SK-N-SH (cell line): ENCODE results near the gene FSIP1. TPM values are rescaled to one million over a fixed set of nuclear protein-coding genes. Genes with fewer than 3 reads are reported as not detected.

Source experiments
- CTCF ChIA-PET: fragments of 300-600, 350-600 bp; formaldehyde crosslinking; extraction: SDS; loops from one replicate; lab custom pipeline; 2021; lab: Yijun Ruan, JAX
- POLR2A ChIA-PET: fragments of 350-600 bp; sonication (Branson Sonifier 250); formaldehyde crosslinking; extraction: SDS; loops from one replicate; lab custom pipeline; 2020; ENCODE audit warnings: antibody characterized with exemption, inconsistent platforms; lab: Yijun Ruan, JAX
- DNase-seq: peaks from one replicate; pipeline ENCODE4 v3.0.0; 2012
- H2AFZ ChIP-seq: fragments of 200-600 bp; sonication (generic); 2 replicates; pipeline ENCODE4 v1.8.1; 2016; ENCODE audit warnings: antibody characterized with exemption, mild to moderate bottlenecking, low read depth
- H3F3A ChIP-seq: fragments of 200-600 bp; sonication (generic); replicated peaks from 2 replicates; pipeline ENCODE3; 2016; ENCODE audit warnings: antibody characterized with exemption, mild to moderate bottlenecking; ENCODE audit not compliant: insufficient read depth
- H3K27ac ChIP-seq, 2 experiments: fragments of 200-500 bp in 1 of 2; fragments of 200-600 bp in 1 of 2; sonication (Bioruptor generic) in 1 of 2; sonication (generic), shearing (Covaris generic) in 1 of 2; 2 replicates each; pipeline versions ENCODE4 v1.5.1 to v1.6.1; 2014 to 2016; ENCODE audit warnings: low read depth in 2 of 2, inconsistent platforms in 1 of 2, low read length in 1 of 2, mild to moderate bottlenecking in 1 of 2, mixed read lengths in 1 of 2
- H3K27me3 ChIP-seq: fragments of 200-600 bp; sonication (generic), shearing (Covaris generic); 2 replicates; pipeline ENCODE4 v1.6.1; 2016; ENCODE audit warnings: mixed run types; ENCODE audit not compliant: insufficient read depth
- H3K36me3 ChIP-seq, 2 experiments: fragments of 200-500 bp in 1 of 2; fragments of 200-600 bp in 1 of 2; sonication (Bioruptor generic) in 1 of 2; sonication (generic) in 1 of 2; replicated peaks in 1 of 2; 2 replicates each; pipeline versions ENCODE3 to v1.5.1; 2014 to 2016; ENCODE audit warnings: low read length in 1 of 2, mild to moderate bottlenecking in 1 of 2; ENCODE audit not compliant: insufficient read depth in 2 of 2, control insufficient read depth in 1 of 2
- H3K4me1 ChIP-seq, 2 experiments: fragments of 200-500 bp in 1 of 2; fragments of 200-600 bp in 1 of 2; sonication (Bioruptor generic) in 1 of 2; sonication (generic), shearing (Covaris generic) in 1 of 2; 2 replicates each; pipeline versions ENCODE4 v1.5.1 to v1.6.1; 2014 to 2016; ENCODE audit warnings: low read depth in 1 of 2, low read length in 1 of 2, mixed run types in 1 of 2; ENCODE audit not compliant: insufficient read depth in 2 of 2, control insufficient read depth in 1 of 2
- H3K4me2 ChIP-seq: fragments of 200-600 bp; sonication (generic), shearing (Covaris generic); 2 replicates; pipeline ENCODE4 v1.6.1; 2017; ENCODE audit warnings: mixed run types
- H3K4me3 ChIP-seq, 2 experiments: fragments of 200-500 bp in 1 of 2; fragments of 200-600 bp in 1 of 2; sonication (Bioruptor generic) in 1 of 2; sonication (generic), shearing (Covaris generic) in 1 of 2; 2 replicates each; pipeline versions ENCODE4 v1.5.1 to v1.8.1; 2014 to 2016; ENCODE audit warnings: low read depth in 2 of 2, inconsistent platforms in 1 of 2, low read length in 1 of 2, mild to moderate bottlenecking in 1 of 2, mixed read lengths in 1 of 2, moderate library complexity in 1 of 2
- H3K79me2 ChIP-seq: fragments of 200-600 bp; sonication (generic); 2 replicates; pipeline ENCODE4 v1.8.1; 2017; ENCODE audit warnings: mild to moderate bottlenecking; ENCODE audit not compliant: insufficient read depth
- H3K9ac ChIP-seq: fragments of 200-600 bp; sonication (generic); 2 replicates; pipeline ENCODE4 v1.6.1; 2017; ENCODE audit warnings: mixed run types
- H3K9me2 ChIP-seq: fragments of 200-600 bp; sonication (generic); 2 replicates; pipeline ENCODE4 v1.6.1; 2017; ENCODE audit warnings: mixed run types
- H3K9me3 ChIP-seq: fragments of 200-600 bp; sonication (generic); 2 replicates; pipeline ENCODE4 v1.6.1; 2017; ENCODE audit warnings: mixed run types, mild to moderate bottlenecking, moderate library complexity
- H4K20me1 ChIP-seq: fragments of 200-600 bp; sonication (generic); 2 replicates; pipeline ENCODE4 v1.6.1; 2017; ENCODE audit warnings: mild to moderate bottlenecking, mixed run types; ENCODE audit not compliant: insufficient read depth
- ELF1 ChIP-seq: IDR thresholded peaks from 2 replicates; pipeline ENCODE4 v1.4.0; 2012
- EP300 ChIP-seq, 2 experiments: IDR thresholded peaks; 2 replicates each; pipeline versions ENCODE4 v1.4.0 to v1.6.1; 2012; ENCODE audit warnings: borderline replicate concordance in 1 of 2, low read depth in 1 of 2, low read length in 1 of 2
- EZH2phosphoT487 ChIP-seq: fragments of 200-600 bp; sonication (generic); IDR thresholded peaks from 2 replicates; pipeline ENCODE4 v1.6.1; 2017; ENCODE audit warnings: low read depth, mixed run types, mild to moderate bottlenecking, antibody characterized with exemption, moderate library complexity, borderline replicate concordance
- FOXM1 ChIP-seq: IDR thresholded peaks from 2 replicates; pipeline ENCODE4 v1.4.0; 2012; ENCODE audit warnings: low read depth, mild to moderate bottlenecking
- GABPA ChIP-seq: IDR thresholded peaks from 2 replicates; pipeline ENCODE4 v1.4.0; 2012; ENCODE audit warnings: low read depth, mild to moderate bottlenecking
- GATA2 ChIP-seq: sonication (generic); formaldehyde crosslinking; IDR thresholded peaks from 2 replicates; pipeline ENCODE4 v1.5.0; 2020; ENCODE audit warnings: mild to moderate bottlenecking, missing genetic modification reagents
- JUND ChIP-seq: IDR thresholded peaks from 2 replicates; pipeline ENCODE4 v1.4.0; 2012
- MXI1 ChIP-seq: IDR thresholded peaks from 2 replicates; pipeline ENCODE4 v1.6.1; 2012; ENCODE audit warnings: mild to moderate bottlenecking, low read depth, low read length, improper control_type of control experiment
- NFIC ChIP-seq: IDR thresholded peaks from 2 replicates; pipeline ENCODE4 v1.4.0; 2012; ENCODE audit warnings: borderline replicate concordance
- NRF1 ChIP-seq: IDR thresholded peaks from 2 replicates; pipeline ENCODE4 v1.6.1; 2012; ENCODE audit warnings: low read depth, mild to moderate bottlenecking, low read length
- POLR2AphosphoS5 ChIP-seq: IDR thresholded peaks from 2 replicates; pipeline ENCODE4 v1.6.1; 2012; ENCODE audit warnings: low read depth, low read length
- REST ChIP-seq: IDR thresholded peaks from 2 replicates; pipeline ENCODE4 v1.6.1; 2012; ENCODE audit warnings: mild to moderate bottlenecking, low read depth, low read length, moderate library complexity
- RFX5 ChIP-seq: IDR thresholded peaks from 2 replicates; pipeline ENCODE4 v1.6.1; 2012; ENCODE audit warnings: mild to moderate bottlenecking, improper control_type of control experiment, low read length
- SMC3 ChIP-seq: IDR thresholded peaks from 2 replicates; pipeline ENCODE4 v1.6.1; 2012; ENCODE audit warnings: low read depth, low read length, improper control_type of control experiment
- TAF1 ChIP-seq: IDR thresholded peaks from 2 replicates; pipeline ENCODE4 v1.6.1; 2012; ENCODE audit warnings: low read depth, mild to moderate bottlenecking, low read length, moderate library complexity, borderline replicate concordance
- TCF12 ChIP-seq: IDR thresholded peaks from 2 replicates; pipeline ENCODE4 v1.4.0; 2012
- TEAD4 ChIP-seq: IDR thresholded peaks from 2 replicates; pipeline ENCODE4 v1.4.0; 2012; ENCODE audit warnings: mild to moderate bottlenecking, borderline replicate concordance; ENCODE audit not compliant: insufficient read depth
- USF2 ChIP-seq: fragments of 150-350 bp; IDR thresholded peaks from 2 replicates; pipeline ENCODE4 v1.6.1; 2017; ENCODE audit warnings: antibody characterized with exemption, low read length, low read depth, borderline replicate concordance
- YY1 ChIP-seq: IDR thresholded peaks from 2 replicates; pipeline ENCODE4 v1.4.0; 2012; ENCODE audit warnings: low read depth, mild to moderate bottlenecking
- WGBS: methylation state at CpG from one replicate; pipeline ENCODE4 v1.1.6; 2017; ENCODE audit warnings: low lambda C conversion rate; 5-methylcytosine and 5-hydroxymethylcytosine counted together
- polyA plus RNA-seq, 3 experiments: library from polyadenylated mRNA; depleted of rRNA; stranded (reverse); fragments of >200 nt; gene quantifications; 2 replicates each; pipeline ENCODE4 v1.2.3, GENCODE V29; 2012
- TF ChIP-seq, protein P1 (sequence below): IDR thresholded peaks from 2 replicates; pipeline ENCODE4 v1.4.0; 2012; ENCODE audit warnings: low read depth
- TF ChIP-seq, protein P2 (sequence below): fragments of 200-600 bp; sonication (generic); IDR thresholded peaks from 2 replicates; pipeline ENCODE4 v1.6.1; 2017; ENCODE audit warnings: antibody characterized with exemption, mild to moderate bottlenecking, moderate library complexity

The FSIP1 gene
- polyA plus RNA-seq, 1 of the 3 experiments (the other 2 are of a cell fraction), result 0.43 TPM

- TF ChIP-seq, protein P1, sequence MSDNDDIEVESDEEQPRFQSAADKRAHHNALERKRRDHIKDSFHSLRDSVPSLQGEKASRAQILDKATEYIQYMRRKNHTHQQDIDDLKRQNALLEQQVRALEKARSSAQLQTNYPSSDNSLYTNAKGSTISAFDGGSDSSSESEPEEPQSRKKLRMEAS, result no peak
- TF ChIP-seq FOXM1 (no peak), EZH2phosphoT487 (no peak), USF2 (no peak)
These were observed 91.6 kb downstream of the FSIP1 start (continued) for GRCh38 chr15:39690881-39691634.

GRCh38 chr15:39687965-39688364 lies 94.7 kb downstream of the FSIP1 start:
- no peak overlapping the region for H2AFZ ChIP-seq
- CTCF ChIA-PET, result interaction anchor here (0.6 to 4.9 kb wide), 3 partner anchors 14 to 610 kb away, joined by 3 to 139 read pairs (median 42); no protein-coding TSS in a partner anchor
- no peaks in the 10 kb centered on the region for H3F3A ChIP-seq
- peaks cover 2 to 9% of the 10 kb centered on the region in 2 experiments; a peak in 1 of 4 replicates for H3K4me1 ChIP-seq
- no peaks in the 10 kb centered on the region for H4K20me1 ChIP-seq
- 91% methylated on average over 2 of the region's 2 CpGs for WGBS
- H3K9me3 ChIP-seq, result no peaks in the 10 kb centered on the region
- H3K36me3 ChIP-seq, result no peaks in the 10 kb centered on the region
- H3K79me2 ChIP-seq, result no peaks in the 10 kb centered on the region
- no peak overlapping the region for H3K9ac ChIP-seq
- no peaks in the 10 kb centered on the region for H3K27me3 ChIP-seq
- H3K4me2 ChIP-seq, result no peak overlapping the region
- POLR2A ChIA-PET, result no interaction called here
- no peak for DNase-seq
- no peak overlapping the region for H3K27ac ChIP-seq
- no peak for TF ChIP-seq EP300 (IDR thresholded peaks at IDR 0.05; ENCODE audit: borderline replicate concordance in 1 of 2, low read depth in 1 of 2, low read length in 1 of 2)
- no peak for TF ChIP-seq TEAD4
- no peak for TF ChIP-seq MXI1
- TF ChIP-seq NRF1, result no peak
- no peak for TF ChIP-seq TCF12
- TF ChIP-seq NFIC, result no peak
- TF ChIP-seq ELF1, result no peak
- TF ChIP-seq GATA2 (CRISPR knock-in tag), result no peak
- no peak for TF ChIP-seq YY1
- no peak for TF ChIP-seq POLR2AphosphoS5
- no peak for TF ChIP-seq JUND
- TF ChIP-seq, protein P2, sequence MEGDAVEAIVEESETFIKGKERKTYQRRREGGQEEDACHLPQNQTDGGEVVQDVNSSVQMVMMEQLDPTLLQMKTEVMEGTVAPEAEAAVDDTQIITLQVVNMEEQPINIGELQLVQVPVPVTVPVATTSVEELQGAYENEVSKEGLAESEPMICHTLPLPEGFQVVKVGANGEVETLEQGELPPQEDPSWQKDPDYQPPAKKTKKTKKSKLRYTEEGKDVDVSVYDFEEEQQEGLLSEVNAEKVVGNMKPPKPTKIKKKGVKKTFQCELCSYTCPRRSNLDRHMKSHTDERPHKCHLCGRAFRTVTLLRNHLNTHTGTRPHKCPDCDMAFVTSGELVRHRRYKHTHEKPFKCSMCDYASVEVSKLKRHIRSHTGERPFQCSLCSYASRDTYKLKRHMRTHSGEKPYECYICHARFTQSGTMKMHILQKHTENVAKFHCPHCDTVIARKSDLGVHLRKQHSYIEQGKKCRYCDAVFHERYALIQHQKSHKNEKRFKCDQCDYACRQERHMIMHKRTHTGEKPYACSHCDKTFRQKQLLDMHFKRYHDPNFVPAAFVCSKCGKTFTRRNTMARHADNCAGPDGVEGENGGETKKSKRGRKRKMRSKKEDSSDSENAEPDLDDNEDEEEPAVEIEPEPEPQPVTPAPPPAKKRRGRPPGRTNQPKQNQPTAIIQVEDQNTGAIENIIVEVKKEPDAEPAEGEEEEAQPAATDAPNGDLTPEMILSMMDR, result no peak
- TF ChIP-seq SMC3, result no peak
- TF ChIP-seq USF2, result no peak
- no peak for TF ChIP-seq REST
- TF ChIP-seq TAF1, result no peak
- TF ChIP-seq RFX5, result no peak
- TF ChIP-seq GABPA, result no peak
- TF ChIP-seq, all 33 proteins: peak for 0
- Histone ChIP-seq H3K4me3 (no peak overlapping the region), H3K9me2 (no peaks in the 10 kb centered on the region)
